GM20000 (cell line): Measurements from ENCODE around the gene CBX8.

ENCODE experiments used
- DNase-seq: peaks from one replicate; pipeline ENCODE4 v3.0.0; 2012; ENCODE audit warnings: low spot score
- CTCF ChIP-seq: IDR thresholded peaks from 2 replicates; pipeline ENCODE4 v1.5.1; 2012; ENCODE audit warnings: mild to moderate bottlenecking, control low read depth; ENCODE audit errors: extremely low read depth, missing control alignments

CBX8 gene

GRCh38 chr17:79796763-79797491 lies at the start of gene CBX8:
Gene CBX8 (minus strand): TSS chr17:79797077. CDS start chr17:79796998, 79 bp downstream.
- TF ChIP-seq CTCF, result no peak
- peak; percentile 100 for DNase-seq

DNA sequence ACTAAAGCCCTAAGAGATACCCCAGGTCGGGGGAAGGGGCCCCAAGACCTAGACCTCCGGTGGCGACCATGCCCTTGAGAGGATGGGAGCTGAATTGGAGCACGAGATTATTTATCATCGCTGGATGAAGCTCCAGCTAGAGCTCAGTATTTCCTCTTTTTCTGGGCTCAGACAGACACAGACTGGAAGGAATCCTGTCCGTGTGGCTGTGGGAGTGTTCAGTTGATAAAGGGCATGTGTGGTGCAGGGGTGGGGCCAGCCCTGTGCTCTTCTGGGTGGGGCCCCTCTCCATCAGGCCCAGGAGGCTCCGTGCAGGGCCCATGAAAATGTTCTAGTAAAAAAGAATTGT lies 48.7 kb upstream of the CBX8 start:
- no peak for DNase-seq
- no peak for TF ChIP-seq CTCF

DNA sequence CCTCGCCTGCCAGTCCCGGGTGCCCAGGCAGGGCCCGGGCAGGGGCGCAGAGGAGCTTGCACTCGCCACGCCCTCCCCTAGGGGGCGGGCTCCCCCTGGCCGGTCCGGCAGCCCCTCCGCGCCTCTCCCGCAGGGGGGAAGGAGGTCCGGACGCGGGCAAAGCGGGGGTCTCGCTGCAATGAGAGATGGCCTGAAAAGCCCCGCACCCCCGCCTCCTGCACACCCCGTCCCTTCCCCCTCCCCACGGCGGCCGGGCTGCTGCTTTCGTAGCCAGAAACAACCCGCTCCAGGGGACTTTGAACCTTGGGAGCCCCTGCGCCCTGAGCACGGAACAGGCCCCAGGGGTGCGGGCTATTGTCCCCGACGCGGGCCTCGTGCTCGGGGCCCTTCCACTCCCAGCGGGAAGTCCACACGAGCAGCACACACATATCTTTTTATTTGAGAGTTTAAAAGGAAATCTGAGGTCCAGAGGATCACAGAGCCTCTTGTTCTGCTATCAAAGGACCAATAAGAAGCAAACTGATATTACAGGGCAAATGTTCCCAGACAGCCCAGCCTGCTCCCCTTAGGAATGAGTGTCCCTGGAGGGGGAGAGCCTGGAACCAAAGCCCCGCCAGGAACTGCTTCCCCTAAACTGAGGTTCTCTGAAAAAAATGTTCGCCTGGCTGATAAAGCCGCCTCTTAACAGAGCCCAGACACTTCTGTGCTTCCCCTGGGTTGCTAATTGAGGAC lies 48.2 kb upstream of the CBX8 start:
- TF ChIP-seq CTCF, result peak; percentile 94
- DNase-seq, result peak; percentile 88

DNA sequence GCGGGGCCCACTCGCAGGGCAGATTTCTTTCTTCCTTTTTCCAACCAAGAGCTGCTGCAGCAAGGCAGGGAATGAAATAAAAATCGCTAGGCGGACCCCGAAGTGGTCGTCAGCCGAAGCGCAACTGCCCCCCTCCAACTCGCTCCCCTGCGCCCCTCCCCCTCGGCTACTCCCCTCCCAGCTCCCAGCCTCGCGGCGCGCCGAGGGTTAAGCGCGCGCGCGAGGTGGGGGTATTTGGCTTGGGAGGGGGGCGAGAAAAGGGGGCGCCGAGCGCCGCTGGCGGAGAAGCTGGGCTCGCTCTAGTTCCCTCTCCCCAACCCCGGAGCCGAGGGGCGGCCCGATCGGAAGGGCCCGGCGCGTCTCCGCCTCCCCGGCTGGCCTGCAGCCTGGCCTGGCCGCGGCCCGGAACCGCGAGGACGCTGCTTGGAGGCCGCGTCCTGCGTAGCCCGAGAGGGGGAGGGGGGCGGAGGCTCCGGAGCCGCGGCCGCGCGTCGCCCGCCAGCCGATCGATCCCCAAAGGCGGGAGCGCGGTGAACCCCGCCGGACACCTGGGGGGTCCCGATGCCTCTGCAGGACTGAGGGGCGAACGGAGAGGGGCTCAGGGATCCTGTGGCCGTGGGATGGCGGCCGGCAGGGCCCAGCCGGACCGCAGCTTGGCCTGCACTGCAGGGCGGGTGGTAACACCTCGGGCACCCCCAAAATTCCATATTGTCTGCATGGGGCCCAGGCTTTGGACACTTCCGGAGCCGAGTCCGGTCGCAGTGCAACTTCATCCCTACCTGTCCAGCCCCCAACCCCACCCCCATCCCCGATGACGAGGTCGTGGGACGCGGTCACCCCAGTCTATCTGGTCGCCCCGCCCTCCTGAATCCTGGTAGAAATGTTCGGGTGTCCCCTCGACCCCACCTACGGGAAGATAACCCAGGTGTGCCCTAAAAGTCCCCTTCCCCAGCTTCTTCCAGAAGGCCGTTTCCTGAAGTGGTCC lies 47.2 kb upstream of the CBX8 start:
- TF ChIP-seq CTCF, result no peak
- DNase-seq, result peak; percentile 56

- DNase-seq, result no peak
- no peak for TF ChIP-seq CTCF
Measured at GRCh38 chr17:79843474-79843815, 46.6 kb upstream of the CBX8 start.

- TF ChIP-seq CTCF, result no peak
- DNase-seq, result peak; percentile 67
Measured at GRCh38 chr17:79842656-79843473, 46.0 kb upstream of the CBX8 start.
